ENCODE data around the gene KLRC4.
"Not testable (repeated sequence)": the region's sequence is repeated elsewhere in the genome, so short reads cannot be mapped to it uniquely, and the experiment has no call there.

Gene KLRC4

GRCh38 chr12:10406725-10407124 lies 2.8 kb downstream of the KLRC4 start:
- no peak overlapping the region for H3K4me3 ChIP-seq (ENCODE audit: low read depth, low read length)
- DNase-seq (ENCODE audit: low read depth), result no peak

GRCh38 chr12:10405294-10405693 lies 4.3 kb downstream of the KLRC4 start:
- no peak overlapping the region for H3K4me3 ChIP-seq (ENCODE audit: low read depth, low read length)
- TF ChIP-seq CTCF (IDR thresholded peaks at IDR 0.05; ENCODE audit: low read depth, low read length, missing control alignments), result no peak
- no peak for DNase-seq (ENCODE audit: low read depth)
- in situ Hi-C loops (cut with HindIII; ENCODE audit: low sequenced_read_pairs), result no loop called here

More at GRCh38 chr12:10406725-10407124, 2.8 kb downstream of the KLRC4 start:
- in situ Hi-C loops (cut with HindIII; ENCODE audit: low sequenced_read_pairs), result no loop called here
- TF ChIP-seq CTCF (IDR thresholded peaks at IDR 0.05; ENCODE audit: low read depth, low read length, missing control alignments), result no peak

GRCh38 chr12:10404798-10405197 lies 4.8 kb downstream of the KLRC4 start:
- in situ Hi-C loops (cut with HindIII; ENCODE audit: low sequenced_read_pairs), result no loop called here
- no peak overlapping the region for H3K4me3 ChIP-seq (ENCODE audit: low read depth, low read length)
- TF ChIP-seq CTCF (IDR thresholded peaks at IDR 0.05; ENCODE audit: low read depth, low read length, missing control alignments), result no peak
- DNase-seq (ENCODE audit: low read depth), result no peak

- in situ Hi-C loops (cut with HindIII; ENCODE audit: low sequenced_read_pairs), result no loop called here
- no peak overlapping the region for H3K4me3 ChIP-seq (ENCODE audit: low read depth, low read length)
Observed at GRCh38 chr12:10400829-10401228, 8.7 kb downstream of the KLRC4 start.

GRCh38 chr12:10398168-10398567 lies 11.4 kb downstream of the KLRC4 start:
- in situ Hi-C loops (cut with HindIII; ENCODE audit: low sequenced_read_pairs), result no loop called here
- no peak overlapping the region for H3K4me3 ChIP-seq (ENCODE audit: low read depth, low read length)
- no peak for TF ChIP-seq CTCF (IDR thresholded peaks at IDR 0.05; ENCODE audit: low read depth, low read length, missing control alignments)
- no peak for DNase-seq (ENCODE audit: low read depth)

More at GRCh38 chr12:10400829-10401228, 8.7 kb downstream of the KLRC4 start:
- no peak for TF ChIP-seq CTCF (IDR thresholded peaks at IDR 0.05; ENCODE audit: low read depth, low read length, missing control alignments)
- DNase-seq (ENCODE audit: low read depth), result no peak

GRCh38 chr12:10397296-10397695 lies 12.3 kb downstream of the KLRC4 start:
- H3K4me3 ChIP-seq (ENCODE audit: low read depth, low read length), result no peak overlapping the region
- no peak for DNase-seq (ENCODE audit: low read depth)
- TF ChIP-seq CTCF (IDR thresholded peaks at IDR 0.05; ENCODE audit: low read depth, low read length, missing control alignments), result no peak
- in situ Hi-C loops (cut with HindIII; ENCODE audit: low sequenced_read_pairs), result no loop called here

GRCh38 chr12:10396176-10396575 lies 13.4 kb downstream of the KLRC4 start:
- in situ Hi-C loops (cut with HindIII; ENCODE audit: low sequenced_read_pairs); DNase-seq (ENCODE audit: low read depth); H3K4me3 ChIP-seq (ENCODE audit: low read depth, low read length): not testable (repeated sequence)

All from astrocyte of the cerebellum (primary cell).